H9 (cell line): ENCODE data around the gene PBX4. TPM values are rescaled to one million over a fixed set of nuclear protein-coding genes. Genes with fewer than 3 reads are reported as not detected.

Experiments
- DNase-seq: peaks from one replicate; pipeline ENCODE4 v3.0.0-alpha.2; 2017
- H2AFZ ChIP-seq: one replicate; pipeline ENCODE4 v1.6.1; 2013; ENCODE audit warnings: mild to moderate bottlenecking, low read length, control low read depth, moderate library complexity
- H2AK5ac ChIP-seq: 2 replicates; pipeline ENCODE4 v1.6.1; 2013; ENCODE audit warnings: low read length, control low read depth, mixed read lengths; ENCODE audit not compliant: insufficient read length
- H2BK120ac ChIP-seq: one replicate; pipeline ENCODE4 v1.6.1; 2013; ENCODE audit warnings: low read depth, mild to moderate bottlenecking, low read length, control low read depth, inconsistent platforms; ENCODE audit not compliant: poor library complexity, severe bottlenecking
- H2BK12ac ChIP-seq: 2 replicates; pipeline ENCODE4 v1.6.1; 2013; ENCODE audit warnings: low read length, control low read depth, mixed read lengths, low read depth; ENCODE audit not compliant: insufficient read length
- H2BK15ac ChIP-seq: 2 replicates; pipeline ENCODE4 v1.6.1; 2013; ENCODE audit warnings: low read depth, low read length, control low read depth
- H2BK20ac ChIP-seq: one replicate; pipeline ENCODE4 v1.6.1; 2013; ENCODE audit warnings: low read depth, mild to moderate bottlenecking, low read length, control low read depth, inconsistent platforms; ENCODE audit not compliant: poor library complexity, severe bottlenecking
- H2BK5ac ChIP-seq: 2 replicates; pipeline ENCODE4 v1.6.1; 2013; ENCODE audit warnings: low read length, control low read depth, mixed read lengths; ENCODE audit not compliant: insufficient read length
- H3K14ac ChIP-seq: 2 replicates; pipeline ENCODE4 v1.6.1; 2013; ENCODE audit warnings: low read length, control low read depth; ENCODE audit not compliant: insufficient read depth
- H3K18ac ChIP-seq: 2 replicates; pipeline ENCODE4 v1.6.1; 2013; ENCODE audit warnings: low read depth, mild to moderate bottlenecking, mixed read lengths, low read length, control low read depth; ENCODE audit not compliant: insufficient read length
- H3K23ac ChIP-seq: 2 replicates; pipeline ENCODE4 v1.6.1; 2013; ENCODE audit warnings: low read length, control low read depth, mixed read lengths, low read depth; ENCODE audit not compliant: insufficient read length
- H3K23me2 ChIP-seq: 2 replicates; pipeline ENCODE4 v1.6.1; 2013; ENCODE audit warnings: low read depth, mild to moderate bottlenecking, mixed read lengths, low read length, control low read depth; ENCODE audit not compliant: insufficient read length, poor library complexity, severe bottlenecking
- H3K27ac ChIP-seq: 2 replicates; pipeline ENCODE4 v1.5.1; 2013; ENCODE audit warnings: low read length, control low read depth, mixed read lengths, low read depth; ENCODE audit not compliant: insufficient read length
- H3K27me3 ChIP-seq: 2 replicates; pipeline ENCODE4 v1.6.1; 2013; ENCODE audit warnings: low read length, control low read depth, inconsistent platforms; ENCODE audit not compliant: insufficient read depth
- H3K4ac ChIP-seq: 2 replicates; pipeline ENCODE4 v1.6.1; 2013; ENCODE audit warnings: low read depth, mild to moderate bottlenecking, control low read depth, inconsistent platforms, low read length, moderate library complexity
- H3K4me1 ChIP-seq: 2 replicates; pipeline ENCODE4 v1.6.1; 2013; ENCODE audit warnings: low read length, control low read depth, inconsistent platforms; ENCODE audit not compliant: insufficient read depth
- H3K4me2 ChIP-seq: 2 replicates; pipeline ENCODE4 v1.6.1; 2013; ENCODE audit warnings: low read length, control low read depth, mixed read lengths; ENCODE audit not compliant: insufficient read length, insufficient read depth
- H3K56ac ChIP-seq: 2 replicates; pipeline ENCODE4 v1.6.1; 2013; ENCODE audit warnings: low read depth, mild to moderate bottlenecking, mixed read lengths, low read length, control low read depth; ENCODE audit not compliant: insufficient read length
- H3K79me1 ChIP-seq: 2 replicates; pipeline ENCODE4 v1.6.1; 2013; ENCODE audit warnings: low read depth, mild to moderate bottlenecking, moderate library complexity, low read length, control low read depth, inconsistent platforms; ENCODE audit not compliant: insufficient read depth, poor library complexity, severe bottlenecking
- H3K79me2 ChIP-seq: 2 replicates; pipeline ENCODE4 v1.6.1; 2013; ENCODE audit warnings: low read length, control low read depth, inconsistent platforms; ENCODE audit not compliant: insufficient read depth
- H3K9ac ChIP-seq: 2 replicates; pipeline ENCODE4 v1.6.1; 2013; ENCODE audit warnings: low read length, control low read depth, mixed read lengths; ENCODE audit not compliant: insufficient read length; ENCODE audit errors: extremely low read depth
- H3K9me3 ChIP-seq: one replicate; pipeline ENCODE4 v1.6.1; 2013; ENCODE audit warnings: low read depth, low read length, inconsistent platforms; ENCODE audit not compliant: control insufficient read depth
- H3T11ph ChIP-seq: one replicate; pipeline ENCODE4 v1.6.1; 2013; ENCODE audit warnings: mild to moderate bottlenecking, low read length, control low read depth, inconsistent platforms
- H4K20me1 ChIP-seq: one replicate; pipeline ENCODE4 v1.6.1; 2013; ENCODE audit not compliant: control insufficient read depth, insufficient read length, insufficient read depth
- H4K5ac ChIP-seq: 2 replicates; pipeline ENCODE4 v1.6.1; 2013; ENCODE audit warnings: low read depth, mild to moderate bottlenecking, mixed read lengths, low read length, control low read depth; ENCODE audit not compliant: insufficient read length
- H4K8ac ChIP-seq: replicated peaks from 2 replicates; pipeline ENCODE4 v1.6.1; 2013; ENCODE audit warnings: low read length, control low read depth, mixed read lengths, low read depth; ENCODE audit not compliant: insufficient read length
- H4K91ac ChIP-seq: 2 replicates; pipeline ENCODE4 v1.6.1; 2013; ENCODE audit warnings: low read depth, mild to moderate bottlenecking, moderate library complexity, mixed read lengths, low read length, control low read depth; ENCODE audit not compliant: insufficient read length
- H3K27ac Mint-ChIP-seq, 3 experiments: 2 replicates in 2 of 3; 3 replicates in 1 of 3; pipeline ENCODE4 v1.8.0; 2020 to 2021; ENCODE audit warnings: mixed read lengths in 3 of 3, mild to moderate bottlenecking in 1 of 3, moderate library complexity in 1 of 3
- H3K27me3 Mint-ChIP-seq: 2 replicates; pipeline ENCODE4 v1.8.0; 2021; ENCODE audit warnings: low read depth, mild to moderate bottlenecking, moderate library complexity, mixed read lengths
- H3K36me3 Mint-ChIP-seq, 3 experiments: 2 replicates in 2 of 3; 3 replicates in 1 of 3; pipeline ENCODE4 v1.8.0; 2020 to 2021; ENCODE audit warnings: low read depth in 3 of 3, mixed read lengths in 3 of 3; ENCODE audit not compliant: insufficient read depth in 1 of 3
- H3K4me1 Mint-ChIP-seq, 2 experiments: 2 replicates each; pipeline ENCODE4 v1.8.0; 2020; ENCODE audit warnings: mixed read lengths in 2 of 2
- H3K4me3 Mint-ChIP-seq, 2 experiments: 2 replicates in 1 of 2; 3 replicates in 1 of 2; pipeline ENCODE4 v1.8.0; 2020 to 2021; ENCODE audit warnings: mild to moderate bottlenecking in 2 of 2, mixed read lengths in 2 of 2, moderate library complexity in 1 of 2
- H3K9me3 Mint-ChIP-seq, 2 experiments: 2 replicates in 1 of 2; 3 replicates in 1 of 2; pipeline ENCODE4 v1.8.0; 2020; ENCODE audit warnings: mild to moderate bottlenecking in 2 of 2, mixed read lengths in 2 of 2, moderate library complexity in 1 of 2
- CTCF ChIP-seq: fragments of 200-600 bp; sonication (generic); conservative IDR thresholded peaks from 3 replicates; pipeline ENCODE4 v1.8.0; 2021; ENCODE audit warnings: antibody characterized with exemption, mild to moderate bottlenecking
- WGBS: extraction: QIAGEN DNeasy Blood & Tissue Kit; methylation state at CpG from one replicate; pipeline ENCODE4 v1.1.7; 2013; ENCODE audit warnings: missing lambda C conversion rate, low lambda C conversion rate, mixed read lengths; ENCODE audit not compliant: insufficient read length; ENCODE audit errors: extremely low coverage; 5-methylcytosine and 5-hydroxymethylcytosine counted together
- total RNA-seq: library from RNA; stranded (reverse); gene quantifications from 2 replicates; pipeline ENCODE4 v1.2.1, GENCODE V29; 2021

PBX4 gene
- total RNA-seq, 1 experiment from 2014 or later, result 3.3 TPM

- Histone ChIP-seq H2BK5ac (no peak overlapping the region), H3K9me3 (no peaks in the 10 kb centered on the region), H3K4me1 (peaks cover 3% of the 10 kb centered on the region; the same call in 1 of the 2 replicates), H3K4me2 (no peak overlapping the region), H3K23ac (no peak overlapping the region), H3K9ac (no peak overlapping the region), H3K79me2 (no peaks in the 10 kb centered on the region), H2AFZ (no peak overlapping the region), H3K4ac (no peak overlapping the region), H3K27ac (no peak overlapping the region), H2BK12ac (no peak overlapping the region), H4K20me1 (no peaks in the 10 kb centered on the region), H2BK120ac (no peak overlapping the region), H3K23me2 (no peaks in the 10 kb centered on the region), H4K8ac (no peak overlapping the region), H4K91ac (no peak overlapping the region), H3T11ph (no peak overlapping the region), H3K56ac (no peak overlapping the region), H3K18ac (no peak overlapping the region), H3K14ac (no peak overlapping the region), H2AK5ac (no peak overlapping the region), H2BK15ac (no peak overlapping the region), H4K5ac (no peak overlapping the region), H3K27me3 (no peaks in the 10 kb centered on the region), H3K79me1 (no peaks in the 10 kb centered on the region), H2BK20ac (no peak overlapping the region)
- H3K4me3 Mint-ChIP-seq, result no peak overlapping the region
- TF ChIP-seq CTCF, result no peak
- peaks cover 17 to 19% of the 10 kb centered on the region in 2 experiments for H3K4me1 Mint-ChIP-seq
- no peak for DNase-seq
- H3K36me3 Mint-ChIP-seq, result peaks cover 7 to 15% (median 12%) of the 10 kb centered on the region in 3 experiments; a peak in 6 of 7 replicates
- peaks cover 0 to 7% of the 10 kb centered on the region in 2 experiments; a peak in 1 of 5 replicates for H3K9me3 Mint-ChIP-seq
- no peak overlapping the region for H3K27ac Mint-ChIP-seq
- no CpG with 5 or more reads among the region's 11 CpGs for WGBS
- peaks cover 30% of the 10 kb centered on the region for H3K27me3 Mint-ChIP-seq
These were observed 47.3 kb downstream of the PBX4 start for GRCh38 chr19:19571071-19571786.
